HG03439 (cell line): ENCODE results near the gene PDXDC1.
"Not testable (repeated sequence)": the region's sequence is repeated elsewhere in the genome, so short reads cannot be mapped to it uniquely, and the experiment has no call there.

Source experiments
- ATAC-seq: cut with Tn5 transposase; IDR thresholded peaks from one replicate; pipeline ENCODE4 v1.9.1; 2021; ENCODE audit warnings: mild to moderate bottlenecking, moderate library complexity; ENCODE audit not compliant: unreplicated experiment

Gene PDXDC1

DNA sequence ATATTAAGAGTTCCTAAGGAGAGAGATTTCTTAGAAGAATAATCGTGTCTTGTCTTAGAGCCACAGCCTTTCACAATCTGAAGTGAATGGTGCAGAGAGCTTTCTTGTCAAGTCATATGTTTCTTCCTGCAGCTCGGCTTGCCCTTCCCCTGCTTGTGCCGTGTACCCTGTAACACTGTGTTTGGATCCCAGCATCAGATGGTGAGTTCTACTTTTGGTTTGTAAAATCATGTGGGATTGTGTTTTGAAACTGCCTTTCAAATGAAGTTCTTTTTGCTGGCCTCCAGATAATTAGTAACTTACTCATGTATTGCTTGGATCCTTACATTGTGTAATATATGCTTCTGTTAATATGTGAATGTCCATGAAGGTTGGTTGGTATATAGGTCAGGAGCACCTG lies 33.8 kb downstream of the PDXDC1 start:
- not testable (repeated sequence) for ATAC-seq

DNA sequence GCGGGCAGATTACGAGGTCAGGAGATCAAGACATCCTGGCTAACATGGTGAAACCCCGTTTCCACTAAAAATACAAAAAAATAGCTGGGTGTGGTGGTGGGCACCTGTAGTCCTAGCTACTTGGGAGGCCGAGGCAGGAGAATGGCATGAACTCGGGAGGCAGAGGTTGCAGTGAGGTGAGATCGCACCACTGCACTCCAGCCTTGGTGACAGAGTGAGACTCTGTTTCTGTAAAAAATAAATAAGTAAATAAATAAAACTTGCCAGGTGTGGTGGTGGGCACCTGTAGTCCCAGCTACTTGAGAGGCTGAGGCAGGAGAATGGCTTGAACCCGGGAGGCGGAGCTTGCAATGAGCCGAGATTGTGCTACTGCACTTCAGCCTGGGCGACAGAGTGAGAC lies 38.1 kb downstream of the PDXDC1 start:
- ATAC-seq: not testable (repeated sequence)

DNA sequence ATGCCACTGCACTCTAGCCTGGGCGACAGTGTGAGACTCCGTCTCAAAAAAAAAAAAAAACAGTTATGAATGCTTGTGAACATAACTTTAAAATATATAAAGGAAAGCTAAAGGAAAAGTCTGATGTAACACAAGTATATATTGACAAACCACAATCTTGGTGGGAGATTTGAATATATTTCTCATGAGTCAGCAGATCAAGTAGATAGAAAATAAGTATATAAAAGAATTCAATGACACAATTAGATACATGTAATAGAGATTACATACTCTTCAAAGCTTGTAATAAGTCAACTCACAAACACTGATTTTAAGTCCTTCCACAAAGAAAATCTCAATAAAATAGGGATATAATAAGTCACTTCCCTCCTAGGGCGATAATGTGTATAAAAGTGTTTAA lies 40.8 kb downstream of the PDXDC1 start:
- ATAC-seq: not testable (repeated sequence)

DNA sequence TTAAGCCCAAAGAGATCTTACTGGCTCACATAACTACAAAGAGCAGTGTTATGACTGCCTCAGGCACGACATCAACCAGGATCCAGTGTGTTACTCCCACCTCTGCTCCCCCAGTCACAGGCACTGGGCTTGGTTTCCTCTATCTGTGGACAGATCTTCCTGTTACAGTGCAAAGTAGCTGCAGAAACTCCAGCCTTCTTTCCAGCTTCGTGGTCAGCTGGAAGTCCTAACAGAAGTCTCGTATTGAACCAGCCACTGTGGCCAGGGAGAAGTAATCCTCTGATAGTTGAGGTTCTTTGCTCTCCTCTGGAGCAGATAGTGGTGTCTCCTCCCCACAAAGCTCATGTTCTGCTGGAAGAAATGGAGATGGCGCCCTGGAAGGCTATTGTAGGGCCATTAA lies 41.5 kb downstream of the PDXDC1 start:
- ATAC-seq: not testable (repeated sequence)

DNA sequence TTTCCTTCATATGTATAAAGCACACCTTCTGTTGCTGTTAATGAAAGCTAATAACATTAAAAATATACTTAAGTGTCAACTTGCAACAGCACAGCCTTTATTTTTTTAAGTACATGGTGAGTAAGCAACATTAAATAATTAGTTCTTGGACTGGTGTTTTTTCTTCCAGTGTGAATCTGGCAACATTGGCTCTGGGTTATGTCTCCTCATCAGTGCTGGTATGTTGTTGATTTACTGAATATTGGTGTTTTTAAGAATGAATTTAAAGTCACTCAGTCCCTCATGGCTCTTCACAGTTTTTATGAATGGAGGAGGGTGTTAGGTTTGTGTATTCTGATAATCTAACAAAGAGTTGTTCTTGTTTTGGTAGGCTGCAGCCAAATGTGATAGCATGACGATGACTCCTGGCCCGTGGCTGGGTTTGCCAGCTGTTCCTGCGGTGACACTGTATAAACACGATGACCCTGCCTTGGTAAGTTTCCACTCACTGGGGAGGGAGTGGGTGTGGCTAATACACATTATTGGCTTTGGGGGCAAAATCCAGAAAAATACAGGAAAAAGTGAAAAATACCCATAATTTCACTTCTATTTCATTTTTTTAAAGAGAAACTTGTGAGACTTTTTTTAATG lies 42.2 kb downstream of the PDXDC1 start:
- not testable (repeated sequence) for ATAC-seq

DNA sequence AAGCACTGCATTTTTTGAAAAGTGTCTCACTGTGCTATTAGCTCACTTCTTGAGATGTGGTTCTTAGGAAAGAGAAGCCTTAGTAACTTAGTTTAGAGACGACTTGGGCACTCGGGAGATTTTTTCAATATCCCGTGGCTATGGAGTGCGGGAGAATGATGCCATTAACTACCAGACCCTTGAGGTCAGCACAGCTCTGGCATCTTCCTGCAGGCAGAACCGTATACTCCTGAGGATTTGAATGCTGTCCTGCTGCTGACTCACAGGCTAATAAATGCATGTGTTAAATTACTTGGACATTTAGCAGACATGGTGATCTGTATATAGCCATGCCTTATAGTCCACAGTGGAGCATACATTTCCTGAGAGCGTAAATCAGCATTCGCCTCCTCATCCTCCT lies 46.6 kb downstream of the PDXDC1 start:
- ATAC-seq: not testable (repeated sequence)

DNA sequence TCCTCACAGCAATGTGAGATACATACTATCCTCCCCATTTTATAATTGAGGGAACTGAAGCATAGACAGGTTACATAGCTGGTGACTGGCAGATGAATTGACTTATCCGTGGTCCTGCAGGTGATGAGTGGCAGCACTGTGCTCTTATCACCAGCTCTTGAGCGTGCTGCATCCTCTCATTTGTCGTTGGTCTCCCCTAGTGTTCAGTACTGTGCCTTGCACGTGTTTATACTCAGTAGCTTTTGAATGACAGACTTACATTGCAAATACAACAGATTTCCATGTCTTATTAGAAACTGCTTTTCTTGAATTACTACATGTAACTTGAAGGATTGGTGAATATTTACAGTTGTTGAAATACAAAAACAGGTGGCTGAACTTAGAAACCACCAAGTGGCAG lies 47.4 kb downstream of the PDXDC1 start:
- ATAC-seq: peak; percentile 60

DNA sequence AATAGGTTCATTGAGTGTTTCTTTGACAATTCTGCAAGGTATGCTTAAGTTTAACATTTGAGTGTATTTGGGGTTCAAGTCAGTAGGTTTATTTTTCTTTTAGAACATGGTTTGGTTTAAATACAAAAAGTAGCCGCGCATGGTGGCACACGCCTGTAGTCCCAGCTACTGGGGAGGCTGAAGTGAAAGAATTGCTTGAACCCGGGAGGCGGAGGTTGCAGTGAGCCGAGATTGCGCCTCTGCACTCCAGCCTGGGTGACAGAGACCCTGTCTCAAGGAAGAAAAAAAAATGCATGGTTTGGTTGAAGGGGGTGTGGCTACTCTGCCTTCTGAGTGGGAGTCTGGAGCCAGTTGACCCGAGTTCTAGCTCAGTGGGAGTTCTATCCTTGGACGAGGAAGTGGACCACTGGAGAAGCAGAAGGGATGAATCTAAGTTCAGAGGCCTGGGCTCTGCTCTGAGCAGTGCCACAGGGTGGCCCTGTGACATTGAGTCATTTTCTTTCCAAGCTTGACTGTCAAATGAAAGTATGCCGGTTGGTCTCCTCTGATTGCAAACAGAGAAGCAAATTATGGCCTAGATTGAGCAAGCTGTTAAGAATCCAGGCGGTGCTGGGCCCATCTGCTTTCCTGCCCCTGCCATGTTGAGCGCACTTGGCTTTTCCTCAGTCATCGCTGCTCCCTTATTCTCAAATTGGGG lies 48.7 kb downstream of the PDXDC1 start:
- not testable (repeated sequence) for ATAC-seq

DNA sequence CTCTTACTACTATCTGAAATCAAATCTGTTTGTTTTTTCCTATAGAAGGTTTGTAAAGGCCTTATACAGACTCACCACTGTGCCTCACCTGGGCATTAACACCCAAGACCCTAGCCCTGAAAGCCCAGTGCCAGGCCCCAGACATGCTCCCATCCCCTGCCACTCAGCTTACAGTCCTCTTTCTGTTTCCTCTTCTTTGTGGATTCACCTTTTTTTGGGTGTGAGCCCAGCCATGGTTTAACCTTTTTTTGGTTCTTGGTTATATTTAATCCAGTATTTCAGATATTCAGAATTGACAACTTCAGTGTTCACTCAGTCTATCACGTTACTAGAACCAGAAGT lies 50.0 kb downstream of the PDXDC1 start:
- ATAC-seq: not testable (repeated sequence)

DNA sequence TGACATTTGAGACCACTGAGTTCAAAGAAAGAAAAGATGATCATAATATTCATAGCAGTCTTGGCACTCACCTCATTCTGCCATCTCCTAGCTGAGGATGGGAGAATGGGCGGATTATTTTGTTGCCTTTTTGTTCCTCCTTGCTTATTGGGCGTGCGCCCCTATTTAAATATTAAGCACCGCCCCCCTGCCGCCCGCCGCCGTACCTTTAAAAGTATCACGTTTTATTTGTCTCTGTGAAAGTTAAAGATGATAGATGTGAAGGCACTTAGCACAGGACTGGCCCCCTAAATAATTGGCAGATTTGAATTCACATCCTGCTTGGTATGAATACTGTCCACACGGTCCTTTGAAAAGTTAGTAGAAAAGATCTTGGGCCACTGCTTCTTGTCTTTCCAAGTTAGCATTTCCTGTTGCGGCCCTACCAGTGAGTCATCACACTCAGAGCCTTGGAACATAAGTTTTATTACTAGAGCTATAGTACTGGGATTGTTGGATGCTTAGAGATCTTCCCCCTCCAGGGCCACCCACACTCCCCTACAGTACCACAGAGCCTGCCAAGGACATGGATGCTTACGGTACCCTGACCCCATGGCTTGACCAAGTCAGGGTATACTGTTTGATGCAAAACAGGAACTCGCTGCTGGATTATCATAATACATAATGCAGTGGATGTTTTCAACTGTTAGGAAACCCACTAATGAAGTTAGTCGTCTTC lies 50.6 kb downstream of the PDXDC1 start:
- not testable (repeated sequence) for ATAC-seq

DNA sequence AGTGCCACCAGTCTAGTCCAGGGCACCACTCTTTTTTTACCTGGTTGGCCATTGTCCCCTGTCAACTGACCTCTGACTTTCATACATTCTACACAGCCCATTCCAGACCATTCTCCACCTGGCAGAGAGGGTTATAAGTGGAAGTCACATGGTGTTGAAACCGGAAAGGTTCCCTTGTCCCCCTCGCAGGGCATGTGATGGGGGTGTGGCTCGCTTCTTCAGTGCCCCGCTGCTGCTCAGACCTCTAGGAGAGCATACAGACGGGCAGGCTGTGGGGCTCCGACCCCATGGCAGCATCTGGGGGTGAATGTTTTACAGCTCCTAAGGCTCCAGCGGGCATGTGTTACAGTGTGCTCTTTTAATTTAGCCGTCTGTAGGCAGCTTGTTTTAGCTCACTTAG lies 52.2 kb downstream of the PDXDC1 start:
- ATAC-seq: not testable (repeated sequence)

DNA sequence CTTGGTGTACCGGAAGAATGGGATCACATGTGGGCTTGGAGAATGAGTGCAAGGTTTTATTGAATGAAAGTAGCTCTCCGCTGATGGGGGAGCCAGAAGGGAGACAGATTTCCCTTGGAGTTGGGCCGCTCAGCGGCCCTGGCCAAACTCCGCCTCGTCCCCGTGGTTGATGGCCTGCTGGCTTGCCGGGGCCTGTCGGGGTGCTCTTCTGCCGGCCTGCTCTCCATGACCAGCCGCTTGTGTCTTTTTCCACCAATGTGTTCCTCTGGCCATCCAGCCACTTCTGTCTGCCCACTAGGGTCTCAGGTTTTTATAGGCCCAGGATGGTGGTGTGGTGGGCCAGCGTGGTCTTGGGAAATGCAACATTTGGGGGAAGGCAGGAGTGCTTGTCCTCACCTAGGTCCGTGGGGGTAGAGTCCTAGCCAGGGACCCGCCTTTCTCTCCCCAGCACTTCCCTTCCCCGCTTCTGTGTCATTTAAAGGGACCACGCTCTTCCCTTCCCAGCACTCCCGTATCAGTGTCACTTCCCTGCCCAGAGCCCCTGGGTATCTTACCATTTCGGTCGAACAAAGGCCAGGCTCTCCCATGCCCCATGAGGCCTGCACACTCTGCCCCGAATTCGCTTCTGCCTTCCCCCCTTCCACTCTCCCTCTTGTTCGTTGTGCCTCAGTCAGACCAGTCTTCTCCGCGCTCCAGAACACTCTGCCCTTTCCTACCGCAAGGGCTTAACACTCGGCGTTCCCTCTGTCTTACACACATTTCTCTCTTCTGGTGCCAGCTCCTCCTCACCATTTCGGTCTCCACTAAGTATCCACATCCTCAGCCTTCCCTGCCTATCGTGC lies 52.9 kb downstream of the PDXDC1 start:
- ATAC-seq: not testable (repeated sequence)

DNA sequence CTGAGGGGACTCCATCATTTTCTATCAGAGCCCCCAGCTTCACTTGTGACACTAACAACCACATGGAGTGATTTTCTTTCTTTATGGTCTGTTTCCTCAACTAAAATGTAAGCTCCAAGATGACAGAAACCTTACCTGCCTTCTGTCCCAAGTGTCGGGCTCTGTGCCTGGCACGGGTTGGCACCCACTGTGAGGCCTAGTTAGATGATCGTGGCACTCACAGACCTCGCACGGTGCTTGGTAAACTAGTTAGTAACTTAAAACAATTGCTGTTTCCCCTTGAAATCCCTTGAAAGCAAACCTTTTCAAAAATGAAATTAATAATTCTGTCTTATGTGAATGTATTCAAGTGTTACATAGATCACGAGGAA lies 53.5 kb downstream of the PDXDC1 start:
- ATAC-seq: not testable (repeated sequence)

DNA sequence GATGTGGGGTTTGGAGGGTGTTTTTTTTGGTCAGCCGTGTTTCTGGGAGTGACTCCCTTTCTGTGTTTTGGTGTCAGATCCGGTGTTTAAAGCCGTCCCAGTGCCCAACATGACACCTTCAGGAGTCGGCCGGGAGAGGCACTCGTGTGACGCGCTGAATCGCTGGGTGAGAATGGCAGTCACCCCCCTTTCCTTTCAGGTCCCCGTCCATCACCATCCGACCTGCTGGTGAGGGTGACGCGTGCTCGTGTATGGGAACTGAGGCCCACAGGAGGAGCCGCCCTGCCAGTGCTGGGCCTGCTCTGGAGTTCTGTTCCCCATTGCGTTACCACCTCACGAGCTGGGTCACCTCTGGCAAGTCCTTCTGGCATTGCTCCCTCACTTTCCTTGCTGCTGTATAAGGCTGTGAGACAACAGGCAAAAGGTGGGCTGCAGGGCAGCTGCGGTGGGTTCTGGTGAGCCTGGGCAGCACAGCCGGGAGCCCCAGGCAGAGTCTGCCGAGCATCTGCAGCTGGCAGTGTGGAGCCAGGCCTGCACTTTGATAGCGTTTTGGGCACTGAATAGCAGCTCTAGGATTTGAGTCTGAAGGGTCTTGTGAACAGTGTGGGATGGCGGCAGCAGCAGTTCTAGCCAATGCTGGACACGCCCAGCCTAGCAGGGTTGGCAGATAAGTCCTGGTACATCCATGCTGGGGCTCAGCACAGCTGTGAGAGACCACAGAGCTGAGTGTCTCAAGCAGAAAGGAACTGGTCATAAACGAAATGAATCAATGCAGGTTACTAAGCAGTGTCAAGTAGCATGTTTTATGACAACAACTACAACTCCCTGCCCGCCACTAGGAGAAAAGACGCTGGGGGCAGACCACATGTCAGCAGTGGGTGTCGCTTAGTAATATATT lies 54.2 kb downstream of the PDXDC1 start:
- not testable (repeated sequence) for ATAC-seq

DNA sequence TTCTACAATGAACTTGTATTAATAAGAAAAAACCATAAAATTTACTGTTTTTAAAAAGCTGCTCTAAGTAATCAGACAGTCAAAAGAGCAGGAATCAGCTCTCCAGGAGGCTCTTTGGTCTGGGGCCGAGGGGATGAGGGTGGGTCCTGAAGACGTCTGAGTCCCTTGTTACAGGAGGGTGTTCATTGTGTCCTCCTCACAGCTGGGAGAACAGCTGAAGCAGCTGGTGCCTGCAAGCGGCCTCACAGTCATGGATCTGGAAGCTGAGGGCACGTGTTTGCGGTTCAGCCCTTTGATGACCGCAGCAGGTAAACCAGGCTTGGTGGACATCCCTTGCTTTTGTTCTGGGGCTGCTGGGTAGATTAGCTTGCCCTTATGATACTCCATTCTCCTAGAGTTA lies 54.9 kb downstream of the PDXDC1 start:
- ATAC-seq: not testable (repeated sequence)

DNA sequence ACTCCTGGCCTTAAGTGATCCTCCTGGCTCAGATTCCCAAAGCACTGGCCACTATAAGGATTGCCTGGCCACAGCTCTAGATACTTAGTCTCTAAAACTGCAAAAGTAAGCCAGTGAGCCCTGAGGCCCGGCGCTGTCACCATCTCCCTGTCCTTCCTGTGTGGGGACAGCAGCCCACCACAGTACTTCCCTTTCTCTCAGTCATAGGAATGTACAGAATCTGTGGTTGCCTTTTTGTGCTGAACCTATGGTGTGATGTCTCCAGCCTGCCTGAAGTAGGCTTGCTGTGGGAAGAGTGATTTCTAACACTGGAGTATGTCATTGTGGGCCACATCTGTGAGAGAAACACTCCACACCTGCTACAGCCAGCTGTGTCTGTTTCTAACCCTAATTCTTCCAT lies 56.4 kb downstream of the PDXDC1 start:
- no peak for ATAC-seq

DNA sequence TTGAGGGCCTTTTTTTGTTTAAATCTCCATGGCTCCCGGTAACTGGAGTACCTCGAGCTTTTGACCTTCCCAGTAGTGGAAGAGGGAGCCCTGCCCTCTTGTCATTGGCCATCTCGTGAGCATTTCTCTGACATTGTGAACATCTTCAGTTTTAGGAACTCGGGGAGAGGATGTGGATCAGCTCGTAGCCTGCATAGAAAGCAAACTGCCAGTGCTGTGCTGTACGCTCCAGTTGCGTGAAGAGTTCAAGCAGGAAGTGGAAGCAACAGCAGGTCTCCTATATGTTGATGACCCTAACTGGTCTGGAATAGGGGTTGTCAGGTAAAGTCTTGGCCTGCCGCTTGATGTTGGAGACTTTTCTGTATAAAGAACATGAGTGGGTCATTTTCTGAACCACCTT lies 56.8 kb downstream of the PDXDC1 start:
- no peak for ATAC-seq

DNA sequence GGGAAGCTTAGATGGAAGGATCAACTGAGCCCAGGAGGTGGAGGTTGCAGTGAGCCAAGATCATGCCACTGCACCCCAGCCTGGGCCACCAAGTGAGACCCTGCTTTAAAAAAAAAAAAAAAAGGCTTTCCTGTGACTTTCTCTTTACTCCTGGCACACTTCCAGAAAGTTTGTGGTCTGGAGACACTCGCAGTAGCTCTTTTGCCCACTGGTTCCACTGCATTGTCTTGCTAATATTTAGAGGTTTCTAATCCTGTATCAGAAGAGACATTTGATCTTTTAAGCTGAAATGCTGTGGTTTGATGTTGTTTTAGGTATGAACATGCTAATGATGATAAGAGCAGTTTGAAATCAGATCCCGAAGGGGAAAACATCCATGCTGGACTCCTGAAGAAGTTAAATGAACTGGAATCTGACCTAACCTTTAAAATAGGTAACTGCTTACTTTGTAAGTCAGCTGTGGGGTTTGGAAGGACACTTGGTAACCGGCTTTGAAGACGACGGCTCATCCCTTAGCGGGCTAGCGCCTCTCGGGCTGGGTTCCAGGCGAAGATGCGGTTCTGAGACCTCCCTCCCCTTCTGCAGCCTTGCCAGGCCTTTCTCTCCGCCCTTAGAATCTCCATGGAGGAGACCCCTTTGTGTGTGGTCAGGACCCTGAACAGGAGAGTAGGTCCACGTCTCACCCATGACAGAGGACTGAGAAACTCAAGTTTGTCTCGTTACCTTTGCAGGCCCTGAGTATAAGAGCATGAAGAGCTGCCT lies 57.9 kb downstream of the PDXDC1 start:
- no peak for ATAC-seq

DNA sequence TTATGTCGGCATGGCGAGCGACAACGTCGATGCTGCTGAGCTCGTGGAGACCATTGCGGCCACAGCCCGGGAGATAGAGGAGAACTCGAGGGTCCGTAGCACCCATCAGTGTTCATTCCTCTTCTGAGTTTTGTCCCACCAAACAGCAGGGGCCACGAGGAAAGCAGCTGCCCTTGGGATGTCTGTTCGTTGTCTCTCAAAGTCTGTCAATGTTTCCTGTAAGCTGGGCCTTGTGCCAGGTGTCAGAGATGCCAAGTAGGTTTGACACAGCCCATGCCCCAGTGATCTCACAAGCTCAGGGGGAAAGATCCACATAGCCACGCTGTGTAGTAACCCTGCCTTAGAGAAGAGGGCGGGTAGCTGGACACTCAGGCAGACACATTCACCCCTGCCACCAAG lies 58.5 kb downstream of the PDXDC1 start:
- ATAC-seq: no peak
